Glomerular visceral epithelial cell (primary cell): ENCODE data around the gene EYA2.
A peak's percentile ranks its signal among the peaks of the same experiment; 100 is the strongest.

ENCODE experiments used
- DNase-seq: peaks from one replicate; pipeline ENCODE4 v3.0.0-alpha.2; 2016; ENCODE audit errors: extremely low spot score

Gene EYA2

GRCh38 chr20:47141941-47142773, 247.5 kb downstream of the EYA2 start:
- DNase-seq: no peak

GRCh38 chr20:47142774-47143170, 248.1 kb downstream of the EYA2 start:
- no peak for DNase-seq

- no peak for DNase-seq
Measured at GRCh38 chr20:47143657-47144056, 249.0 kb downstream of the EYA2 start.

- no peak for DNase-seq
Measured at GRCh38 chr20:47144463-47144862, 249.8 kb downstream of the EYA2 start.

GRCh38 chr20:47146686-47147085, 252.0 kb downstream of the EYA2 start:
- peak; percentile 92 for DNase-seq

- no peak for DNase-seq
Measured at GRCh38 chr20:47148059-47148458, 253.4 kb downstream of the EYA2 start.

- no peak for DNase-seq
Measured at GRCh38 chr20:47149939-47150338, 255.3 kb downstream of the EYA2 start.

GRCh38 chr20:47150403-47151152, 255.9 kb downstream of the EYA2 start:
- DNase-seq: peak; percentile 66

GRCh38 chr20:47152068-47152467, 257.4 kb downstream of the EYA2 start:
- no peak for DNase-seq

- DNase-seq: no peak
Measured at GRCh38 chr20:47154089-47154488, 259.4 kb downstream of the EYA2 start.

GRCh38 chr20:47156301-47157137, 261.9 kb downstream of the EYA2 start:
- no peak for DNase-seq

- DNase-seq: no peak
Measured at GRCh38 chr20:47159166-47159565, 264.5 kb downstream of the EYA2 start.

- no peak for DNase-seq
Measured at GRCh38 chr20:47160240-47160639, 265.6 kb downstream of the EYA2 start.

GRCh38 chr20:47160992-47161391, 266.3 kb downstream of the EYA2 start:
- no peak for DNase-seq

- no peak for DNase-seq
Measured at GRCh38 chr20:47161411-47161810, 266.8 kb downstream of the EYA2 start.

- DNase-seq: no peak
Measured at GRCh38 chr20:47164140-47164539, 269.5 kb downstream of the EYA2 start.

- DNase-seq: no peak
Measured at GRCh38 chr20:47165376-47165865, 270.8 kb downstream of the EYA2 start.

- DNase-seq: no peak
Measured at GRCh38 chr20:47167846-47168245, 273.2 kb downstream of the EYA2 start.

- no peak for DNase-seq
Measured at GRCh38 chr20:47172579-47172978, 277.9 kb downstream of the EYA2 start.

GRCh38 chr20:47173596-47174216, 279.1 kb downstream of the EYA2 start:
- DNase-seq: no peak

GRCh38 chr20:47174456-47175243, 280.0 kb downstream of the EYA2 start:
- DNase-seq: no peak
